Left lobe of liver (tissue), 2 donors: ENCODE measurements around the gene HOXD9. TPM values are rescaled to one million over a fixed set of nuclear protein-coding genes. Genes with fewer than 3 reads are reported as not detected.

Experiments
- ATAC-seq: fragments of 200-7000 bp; cut with Tn5 transposase; one replicate; pipeline ENCODE4 v1.9.1; 2020; ENCODE audit warnings: mild to moderate bottlenecking, moderate library complexity
- DNase-seq: peaks from one replicate; pipeline ENCODE4 v3.0.0-alpha.2; 2020; ENCODE audit warnings: low spot score
- total RNA-seq: library from RNA; stranded (reverse); gene quantifications from one replicate; pipeline ENCODE4 v1.2.1, GENCODE V29; 2021
- donor health status: DM: no; HTN: no; CAD: no; lungs with moderate emphysema.
- donor health status: DM: no; HTN: yes; CAD: no.

Gene HOXD9
- total RNA-seq, 1 donor from 2014 or later: not detected

- DNase-seq (no peak), ATAC-seq (no peak)
Observed at GRCh38 chr2:176097820-176098365, 24.6 kb upstream of the HOXD9 start.

DNA sequence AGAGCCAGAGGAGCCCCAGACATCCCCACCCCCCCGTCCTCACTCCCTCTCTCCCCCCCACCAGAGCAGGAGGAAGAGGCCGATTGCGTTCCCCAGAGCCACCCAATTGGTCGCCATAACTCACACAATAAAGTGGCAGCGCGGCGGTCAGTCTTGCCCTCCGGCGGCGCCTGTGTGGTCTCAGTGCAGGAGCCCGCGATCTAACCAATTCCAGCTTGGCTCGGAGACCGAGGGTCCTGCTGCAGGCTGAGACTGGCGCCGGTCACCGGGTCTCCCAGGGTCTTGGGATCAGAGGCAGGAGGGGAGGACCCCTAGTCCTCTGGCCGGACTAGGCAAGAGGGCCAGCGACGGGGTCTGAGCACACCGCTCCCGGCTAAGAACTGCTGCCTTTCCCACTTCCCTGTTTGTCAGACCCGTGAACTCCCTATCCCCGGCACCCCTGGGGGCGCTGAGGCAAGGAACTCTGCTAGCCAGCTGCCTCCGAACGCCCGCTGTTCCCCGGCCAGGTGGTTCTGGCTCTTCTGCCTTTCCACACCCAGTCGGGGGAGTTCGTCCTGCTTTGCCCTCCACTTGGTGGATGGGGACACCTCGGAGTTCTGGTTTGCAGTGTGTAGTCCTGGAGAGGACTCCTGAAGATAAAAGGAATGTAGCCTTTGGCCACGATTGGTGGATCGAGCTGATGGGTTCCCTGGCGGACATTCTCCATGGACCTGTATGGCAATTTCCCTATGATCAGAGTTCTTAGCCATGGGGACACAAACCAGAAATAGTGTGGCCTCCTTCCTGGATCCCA lies 24.0 kb upstream of the HOXD9 start:
- no peak for DNase-seq
- ATAC-seq: no peak

GRCh38 chr2:176099159-176099727 lies 23.3 kb upstream of the HOXD9 start:
- ATAC-seq (no peak), DNase-seq (no peak)

- DNase-seq: no peak
Observed at GRCh38 chr2:176099728-176100546, 22.6 kb upstream of the HOXD9 start, which contains the start of gene HOXD12. TSS of gene HOXD12 (plus strand) at chr2:176099795. CDS start at chr2:176099802, 7 bp downstream.

DNA sequence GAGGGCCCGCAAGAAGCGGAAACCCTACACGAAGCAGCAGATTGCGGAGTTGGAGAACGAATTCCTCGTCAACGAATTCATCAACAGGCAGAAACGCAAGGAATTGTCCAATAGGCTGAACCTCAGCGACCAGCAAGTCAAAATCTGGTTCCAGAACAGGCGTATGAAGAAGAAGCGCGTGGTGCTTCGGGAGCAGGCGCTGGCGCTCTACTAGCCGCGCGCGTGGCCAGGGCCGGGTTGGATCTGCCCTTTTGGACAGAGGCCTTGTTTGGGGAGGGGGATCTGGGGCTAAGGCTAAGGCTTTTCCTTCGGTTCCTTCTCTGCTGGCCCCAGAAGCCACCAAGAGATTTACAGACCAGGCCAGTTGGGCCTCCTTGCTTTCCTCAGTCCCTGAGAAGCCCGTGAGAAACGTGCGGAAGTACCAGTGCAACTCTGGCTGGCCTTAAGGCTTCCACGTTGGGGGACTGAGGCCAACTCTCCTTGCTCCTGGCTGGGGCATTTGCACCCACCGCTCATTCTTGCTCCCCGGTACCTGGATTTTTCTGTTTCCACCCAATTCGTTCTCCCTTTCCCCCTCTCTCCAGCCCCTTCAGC lies 21.9 kb upstream of the HOXD9 start:
- DNase-seq (no peak), ATAC-seq (no peak)

More at GRCh38 chr2:176099728-176100546, 22.6 kb upstream of the HOXD9 start, which contains the start of gene HOXD12:
- ATAC-seq: no peak

DNA sequence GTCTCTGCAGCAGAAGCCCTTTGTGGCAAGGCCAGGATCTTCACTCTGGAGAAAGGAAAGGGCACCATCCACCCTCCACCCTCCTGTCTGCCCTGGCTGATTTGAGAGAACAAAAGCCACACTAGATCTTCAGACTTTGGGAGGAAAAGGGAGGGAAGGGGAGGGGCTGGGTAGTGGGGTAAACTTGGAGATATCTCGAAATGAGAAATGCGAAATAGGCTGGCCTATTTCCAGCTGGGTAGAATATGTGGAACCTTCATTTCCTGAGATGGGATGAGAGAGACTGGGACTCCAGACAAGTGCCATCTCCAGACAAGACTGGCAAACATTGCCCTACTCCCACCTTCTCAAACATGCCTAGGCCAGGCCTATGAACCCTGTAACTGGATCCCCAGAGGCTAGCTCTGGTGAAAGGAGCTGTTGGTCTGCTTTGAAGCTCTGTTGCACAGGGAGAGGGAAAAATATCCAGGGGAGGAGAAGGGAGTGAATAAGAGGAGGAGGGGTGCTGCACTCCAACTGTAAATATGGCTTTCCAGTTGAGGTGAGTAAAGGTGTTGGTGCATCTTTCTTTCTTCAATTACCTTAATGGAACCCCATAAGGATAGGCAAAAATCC lies 21.2 kb upstream of the HOXD9 start:
- DNase-seq: no peak
- ATAC-seq: no peak

DNA sequence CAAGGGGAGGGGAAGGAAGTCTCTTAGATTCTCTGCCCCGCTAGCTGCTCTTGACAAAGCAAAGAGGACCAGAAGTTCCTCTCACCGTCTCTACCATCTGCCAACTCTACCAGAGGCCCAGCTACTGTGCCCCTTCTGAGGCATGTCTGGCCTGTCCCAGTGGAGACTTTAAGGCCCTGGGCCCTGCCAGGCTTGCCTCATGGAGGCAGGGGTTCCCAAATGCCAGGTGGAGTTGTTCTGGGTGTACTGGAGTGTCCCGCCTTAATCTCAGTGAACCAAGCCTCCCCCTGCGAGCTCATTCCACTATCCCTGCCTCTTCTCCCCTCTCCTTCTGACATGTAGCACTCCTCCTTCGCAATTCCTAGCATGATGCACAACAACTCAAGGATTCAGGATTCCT lies 20.7 kb upstream of the HOXD9 start:
- DNase-seq (no peak), ATAC-seq (no peak)

- DNase-seq (no peak), ATAC-seq (no peak)
Observed at GRCh38 chr2:176102309-176102866, 20.1 kb upstream of the HOXD9 start.

- DNase-seq (no peak), ATAC-seq (no peak)
Observed at GRCh38 chr2:176103194-176103593, 19.3 kb upstream of the HOXD9 start.

GRCh38 chr2:176103742-176104315 lies 18.7 kb upstream of the HOXD9 start:
- DNase-seq: no peak

GRCh38 chr2:176104316-176105077 lies 18.0 kb upstream of the HOXD9 start:
- DNase-seq (no peak), ATAC-seq (no peak)

More at GRCh38 chr2:176103742-176104315, 18.7 kb upstream of the HOXD9 start:
- no peak for ATAC-seq

DNA sequence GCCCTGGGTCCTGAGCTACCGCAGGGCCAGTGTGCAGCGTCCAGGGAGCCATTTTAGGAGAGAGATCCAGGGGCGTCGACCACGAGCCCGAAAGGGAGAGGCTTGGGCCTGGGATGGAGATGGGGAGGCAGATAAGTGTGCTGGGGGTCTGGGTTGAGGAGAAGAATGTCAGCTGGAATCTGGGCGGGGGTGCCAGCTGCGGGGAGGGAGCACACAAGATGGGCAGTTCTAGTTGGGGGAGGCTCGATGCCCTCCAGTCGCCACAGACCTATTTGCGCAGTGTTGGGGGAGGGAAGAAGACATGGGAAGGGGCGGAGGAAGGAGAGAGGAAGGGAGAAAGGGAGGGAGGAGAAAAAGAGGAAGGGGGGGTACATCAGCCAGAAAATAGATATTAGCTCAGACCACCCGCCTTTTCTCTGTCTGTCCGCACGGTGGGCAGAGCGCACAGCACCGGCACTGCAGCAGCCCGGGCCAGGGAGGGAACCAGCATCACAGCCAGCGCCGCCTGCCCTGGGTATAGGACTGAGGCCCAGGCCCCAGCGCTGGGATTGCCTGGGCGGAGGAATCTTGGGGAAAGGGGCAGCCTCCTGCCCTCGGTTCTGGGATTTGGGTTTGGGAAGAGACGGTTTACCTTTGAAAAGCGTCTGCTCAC lies 17.3 kb upstream of the HOXD9 start:
- DNase-seq (no peak), ATAC-seq (no peak)

- ATAC-seq (no peak), DNase-seq (no peak)
Observed at GRCh38 chr2:176105730-176106580, 16.6 kb upstream of the HOXD9 start.

DNA sequence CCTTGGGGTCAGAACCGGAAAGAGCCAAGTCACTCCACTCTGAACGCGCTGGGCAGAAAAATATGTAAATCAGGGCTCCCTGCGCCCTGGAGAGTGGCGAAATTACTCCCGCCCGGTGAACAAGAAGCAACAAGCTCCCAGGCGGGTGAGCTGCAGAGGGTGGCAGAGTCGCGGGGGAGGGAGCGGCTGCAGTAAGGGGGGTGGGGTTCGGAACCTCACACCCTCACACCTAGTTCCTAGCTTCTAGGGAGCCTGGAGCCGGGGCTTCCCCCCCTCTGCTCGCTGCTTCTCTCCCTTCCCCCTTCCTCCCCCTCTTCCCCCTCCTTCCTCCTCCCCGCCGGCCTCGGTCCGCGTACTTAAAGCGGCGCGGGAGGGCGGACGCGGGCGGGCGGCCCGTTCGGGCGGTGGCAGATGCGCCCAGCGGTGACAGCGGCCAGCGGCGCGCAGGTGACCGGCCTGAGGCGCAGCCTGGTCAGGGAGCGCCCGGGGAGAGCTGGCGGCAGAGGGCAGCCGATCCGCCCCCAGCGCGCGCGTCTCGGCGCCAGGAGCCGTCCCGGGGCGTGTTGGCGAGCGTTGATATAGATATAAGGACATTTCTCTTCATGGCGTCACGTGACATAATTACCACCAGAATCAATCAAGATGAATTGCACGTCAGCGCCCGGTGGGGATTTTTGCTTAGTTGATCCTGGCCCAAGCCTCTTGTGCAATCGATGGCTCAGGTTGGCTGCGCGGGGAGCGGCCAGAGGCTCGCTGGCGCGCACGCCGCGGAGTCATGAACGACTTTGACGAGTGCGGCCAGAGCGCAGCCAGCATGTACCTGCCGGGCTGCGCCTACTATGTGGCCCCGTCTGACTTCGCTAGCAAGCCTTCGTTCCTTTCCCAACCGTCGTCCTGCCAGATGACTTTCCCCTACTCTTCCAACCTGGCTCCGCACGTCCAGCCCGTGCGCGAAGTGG lies 15.7 kb upstream of the HOXD9 start, which contains the start of gene HOXD11:
HOXD11 (plus strand) TSS at position 700 of the 959 bp plus-strand sequence; CDS start at position 776, 76 bp downstream.
- DNase-seq: peak; percentile 67
- peak; percentile 82 for ATAC-seq

GRCh38 chr2:176107731-176108181 lies 14.8 kb upstream of the HOXD9 start:
- no peak for DNase-seq
- no peak for ATAC-seq
